Loucy (cell line): Measurements from ENCODE around the gene ZFYVE21.

Experiments used
- H2AFZ ChIP-seq: fragments of 200-600 bp; sonication (generic); 2 replicates; pipeline ENCODE4 v1.6.0; 2016; ENCODE audit warnings: antibody characterized with exemption, mild to moderate bottlenecking, low read length, moderate library complexity
- H3F3A ChIP-seq: fragments of 200-600 bp; 2 replicates; pipeline ENCODE4 v1.6.0; 2016; ENCODE audit warnings: antibody characterized with exemption, low read depth, mild to moderate bottlenecking
- H3K27me3 ChIP-seq: fragments of 200-600 bp; sonication (generic); 2 replicates; pipeline ENCODE4 v1.6.1; 2014; ENCODE audit warnings: low read length, mild to moderate bottlenecking; ENCODE audit not compliant: insufficient read depth, poor library complexity, severe bottlenecking
- H3K36me3 ChIP-seq: fragments of 200-600 bp; sonication (generic); 2 replicates; pipeline ENCODE4 v1.6.1; 2016; ENCODE audit warnings: low read length; ENCODE audit not compliant: insufficient read depth
- H3K4me1 ChIP-seq: fragments of 200-600 bp; sonication (generic); 2 replicates; pipeline ENCODE4 v1.5.1; 2014; ENCODE audit warnings: low read length, mild to moderate bottlenecking; ENCODE audit not compliant: insufficient read depth, poor library complexity, severe bottlenecking
- H3K4me2 ChIP-seq: fragments of 200-600 bp; sonication (generic); 2 replicates; pipeline ENCODE4 v1.6.0; 2014; ENCODE audit warnings: antibody characterized with exemption, low read length, low read depth, mild to moderate bottlenecking; ENCODE audit not compliant: poor library complexity, severe bottlenecking
- H3K4me3 ChIP-seq: fragments of 200-600 bp; sonication (generic); 2 replicates; pipeline ENCODE4 v1.5.1; 2014; ENCODE audit warnings: low read length, mild to moderate bottlenecking, mixed read lengths; ENCODE audit not compliant: poor library complexity, severe bottlenecking
- H3K79me2 ChIP-seq: fragments of 200-600 bp; sonication (generic); 2 replicates; pipeline ENCODE4 v1.6.1; 2014; ENCODE audit warnings: low read length; ENCODE audit not compliant: insufficient read depth
- H3K9ac ChIP-seq: fragments of 200-600 bp; sonication (generic); 2 replicates; pipeline ENCODE4 v1.6.0; 2014; ENCODE audit warnings: mild to moderate bottlenecking, low read depth, low read length, moderate library complexity; ENCODE audit not compliant: poor library complexity, severe bottlenecking
- H3K9me2 ChIP-seq: fragments of 200-600 bp; sonication (generic); replicated peaks from 2 replicates; pipeline ENCODE4 v1.6.1; 2016; ENCODE audit warnings: low read depth, low read length, mixed read lengths
- H3K9me3 ChIP-seq: fragments of 200-600 bp; sonication (generic); 2 replicates; pipeline ENCODE4 v1.6.1; 2014; ENCODE audit warnings: mild to moderate bottlenecking, antibody characterized with exemption, low read length, low read depth; ENCODE audit not compliant: insufficient read depth
- H4K20me1 ChIP-seq: fragments of 200-600 bp; sonication (generic); 2 replicates; pipeline ENCODE4 v1.6.0; 2014; ENCODE audit warnings: antibody characterized with exemption, low read length, mild to moderate bottlenecking; ENCODE audit not compliant: insufficient read depth, poor library complexity, severe bottlenecking
- CTCF ChIP-seq: fragments of 200-600 bp; sonication (generic); conservative IDR thresholded peaks from 2 replicates; pipeline ENCODE4 v1.5.1; 2014; ENCODE audit warnings: mild to moderate bottlenecking, antibody characterized with exemption, low read length
- EZH2phosphoT487 ChIP-seq: fragments of 200-600 bp; IDR thresholded peaks from 2 replicates; pipeline ENCODE4 v1.6.1; 2018; ENCODE audit warnings: antibody characterized with exemption, mild to moderate bottlenecking, moderate library complexity, borderline replicate concordance

Gene ZFYVE21

GRCh38 chr14:103730490-103731035 lies 15.0 kb downstream of the ZFYVE21 start:
- no peaks in the 10 kb centered on the region for H3K27me3 ChIP-seq
- no peaks in the 10 kb centered on the region for H3K4me1 ChIP-seq
- H3K4me2 ChIP-seq: no peak overlapping the region
- H3K4me3 ChIP-seq: no peak overlapping the region
- TF ChIP-seq EZH2phosphoT487: no peak
- TF ChIP-seq CTCF: no peak
- H3K79me2 ChIP-seq: no peaks in the 10 kb centered on the region
- H3K36me3 ChIP-seq: peaks cover 15% of the 10 kb centered on the region; the same call in 1 of the 2 replicates
- no peaks in the 10 kb centered on the region for H3K9me2 ChIP-seq
- H3F3A ChIP-seq: no peaks in the 10 kb centered on the region
- no peak overlapping the region for H3K9ac ChIP-seq
- no peak overlapping the region for H2AFZ ChIP-seq
- no peaks in the 10 kb centered on the region for H3K9me3 ChIP-seq
- no peaks in the 10 kb centered on the region for H4K20me1 ChIP-seq

GRCh38 chr14:103731481-103731880 lies 15.9 kb downstream of the ZFYVE21 start:
- Histone ChIP-seq H3K9ac (no peak overlapping the region), H3F3A (no peaks in the 10 kb centered on the region), H4K20me1 (no peaks in the 10 kb centered on the region), H3K4me3 (no peak overlapping the region), H3K9me2 (no peaks in the 10 kb centered on the region), H3K4me1 (no peaks in the 10 kb centered on the region), H3K4me2 (no peak overlapping the region), H2AFZ (no peak overlapping the region), H3K36me3 (peaks cover 15% of the 10 kb centered on the region; the same call in 1 of the 2 replicates), H3K27me3 (no peaks in the 10 kb centered on the region), H3K9me3 (no peaks in the 10 kb centered on the region), H3K79me2 (no peaks in the 10 kb centered on the region)
- no peak for TF ChIP-seq EZH2phosphoT487
- no peak for TF ChIP-seq CTCF

- Histone ChIP-seq H3K4me1 (no peaks in the 10 kb centered on the region), H2AFZ (no peak overlapping the region), H3K27me3 (no peaks in the 10 kb centered on the region), H3K9ac (no peak overlapping the region), H3K79me2 (no peaks in the 10 kb centered on the region), H3F3A (no peaks in the 10 kb centered on the region), H3K4me2 (no peak overlapping the region), H3K9me2 (no peaks in the 10 kb centered on the region), H3K4me3 (no peak overlapping the region), H4K20me1 (no peaks in the 10 kb centered on the region), H3K9me3 (no peaks in the 10 kb centered on the region), H3K36me3 (peaks cover 15% of the 10 kb centered on the region; the same call in 1 of the 2 replicates)
- TF ChIP-seq EZH2phosphoT487: no peak
- no peak for TF ChIP-seq CTCF
These were observed 16.6 kb downstream of the ZFYVE21 start for GRCh38 chr14:103731916-103732867.
